A549 (cell line): Measurements from ENCODE around the gene CMC2. TPM values are rescaled to one million over a fixed set of nuclear protein-coding genes. Genes with fewer than 3 reads are reported as not detected.

ENCODE experiments used
- ATAC-seq, 2 experiments: fragments of 200-7000 bp in 1 of 2; fragments of >200 bp in 1 of 2; cut with Nextera tagmentation in 1 of 2; cut with Tn5 transposase in 1 of 2; 3 replicates each; pipeline versions ENCODE4 v1.8.0 to v1.9.1; 2018 to 2020; ENCODE audit warnings: mild to moderate bottlenecking in 1 of 2, moderate library complexity in 1 of 2
- CTCF ChIA-PET: fragments of 300-600 bp; sonication (Branson Sonifier 250); formaldehyde crosslinking; extraction: SDS; loops from one replicate; lab custom pipeline; 2021; ENCODE audit warnings: antibody characterized with exemption, inconsistent platforms; lab: Yijun Ruan, JAX
- POLR2A ChIA-PET: fragments of 350-600 bp; formaldehyde crosslinking; extraction: SDS; loops from one replicate; lab custom pipeline; 2021; ENCODE audit warnings: antibody characterized with exemption, inconsistent platforms; lab: Yijun Ruan, JAX
- DNase-seq, 2 experiments: peaks; one replicate each; pipeline versions ENCODE4 v3.0.0 to v3.0.0-alpha.2; 2011 to 2016; ENCODE audit warnings: low read depth in 1 of 2, low spot score in 1 of 2
- FAIRE-seq: peaks from 2 replicates; lab custom pipeline; 2011; peaks lifted over from hg19 to GRCh38; lab: Jason Lieb, UNC
- H3K27ac ChIP-seq, 2 experiments: fragments of >200 bp; sonication (Bioruptor Twin); formaldehyde crosslinking; 3 replicates each; pipeline ENCODE4 v1.5.1; 2016 to 2017
- H3K4me1 ChIP-seq: fragments of >200 bp; sonication (Bioruptor Twin); formaldehyde crosslinking; 3 replicates; pipeline ENCODE4 v1.6.1; 2016
- H3K4me2 ChIP-seq: fragments of >200 bp; sonication (Bioruptor Twin); formaldehyde crosslinking; 3 replicates; pipeline ENCODE4 v1.6.1; 2016
- H3K4me3 ChIP-seq: fragments of >200 bp; sonication (Bioruptor Twin); formaldehyde crosslinking; 3 replicates; pipeline ENCODE4 v1.5.1; 2016
- H3K9me3 ChIP-seq: fragments of >200 bp; sonication (Bioruptor Twin); formaldehyde crosslinking; 3 replicates; pipeline ENCODE4 v1.6.1; 2016
- CBX8 ChIP-seq: fragments of 200-600 bp; sonication (generic); IDR thresholded peaks from 2 replicates; pipeline ENCODE4 v1.6.1; 2016
- CEBPB ChIP-seq, 2 experiments: fragments of >200 bp in 1 of 2; sonication (Bioruptor Twin) in 1 of 2; formaldehyde crosslinking in 1 of 2; IDR thresholded peaks; 2 replicates each; pipeline ENCODE4 v1.6.1; 2012 to 2016
- EHMT2 ChIP-seq: fragments of 200-600 bp; sonication (generic); IDR thresholded peaks from 2 replicates; pipeline ENCODE4 v1.6.1; 2016; ENCODE audit warnings: antibody characterized with exemption, low read depth, mild to moderate bottlenecking, moderate library complexity
- ELK1 ChIP-seq: fragments of 150-350 bp; IDR thresholded peaks from 2 replicates; pipeline ENCODE4 v1.6.1; 2014; ENCODE audit warnings: low read depth, mild to moderate bottlenecking, low read length
- FOXS1 ChIP-seq: fragments of 250-450 bp; sonication (Bioruptor Pico); IDR thresholded peaks from 2 replicates; pipeline ENCODE4 v1.5.0; 2020; ENCODE audit warnings: mild to moderate bottlenecking, moderate library complexity
- HOXB13 ChIP-seq: fragments of 250-450 bp; sonication (Bioruptor Pico); IDR thresholded peaks from 2 replicates; pipeline ENCODE4 v1.5.0; 2020; ENCODE audit warnings: low read depth, mild to moderate bottlenecking, moderate library complexity
- HOXB5 ChIP-seq: fragments of 250-450 bp; sonication (Bioruptor Pico); IDR thresholded peaks from 2 replicates; pipeline ENCODE4 v1.5.0; 2020; ENCODE audit warnings: mild to moderate bottlenecking, moderate library complexity
- JUNB ChIP-seq: fragments of >200 bp; sonication (Bioruptor Twin); formaldehyde crosslinking; IDR thresholded peaks from 2 replicates; pipeline ENCODE4 v1.6.1; 2016
- KDM1A ChIP-seq: fragments of 200-600 bp; sonication (generic); IDR thresholded peaks from 2 replicates; pipeline ENCODE4 v1.6.1; 2016; ENCODE audit warnings: low read depth, mild to moderate bottlenecking
- MAFK ChIP-seq: fragments of 450-650 bp; IDR thresholded peaks from 2 replicates; pipeline ENCODE4 v1.6.1; 2014; ENCODE audit not compliant: partially characterized antibody
- MAZ ChIP-seq: fragments of 150-350 bp; IDR thresholded peaks from 2 replicates; pipeline ENCODE4 v1.6.1; 2014; ENCODE audit warnings: antibody characterized with exemption, low read depth, low read length, borderline replicate concordance
- NPAS2 ChIP-seq: fragments of 250-450 bp; sonication (Bioruptor Pico); IDR thresholded peaks from 2 replicates; pipeline ENCODE4 v1.8.0; 2022; ENCODE audit warnings: mild to moderate bottlenecking, moderate library complexity, borderline replicate concordance
- NR3C1 ChIP-seq: fragments of >200 bp; sonication (Bioruptor Twin); formaldehyde crosslinking; IDR thresholded peaks from 3 replicates; pipeline ENCODE4 v1.6.1; 2017
- POLR2A ChIP-seq: IDR thresholded peaks from 2 replicates; pipeline ENCODE4 v1.6.1; 2012; ENCODE audit warnings: mild to moderate bottlenecking, low read length
- POLR2AphosphoS2 ChIP-seq: conservative IDR thresholded peaks from 2 replicates; pipeline ENCODE4 v1.6.1; 2012; ENCODE audit warnings: low read length, improper control_type of control experiment, inconsistent platforms
- RARB ChIP-seq: fragments of 250-450 bp; sonication (Bioruptor Pico); IDR thresholded peaks from 2 replicates; pipeline ENCODE4 v1.8.0; 2021; ENCODE audit warnings: mild to moderate bottlenecking, moderate library complexity
- RFX5 ChIP-seq: fragments of 450-650 bp; IDR thresholded peaks from 2 replicates; pipeline ENCODE4 v1.7.1; 2014; ENCODE audit warnings: antibody characterized with exemption, mild to moderate bottlenecking, moderate library complexity
- SMC3 ChIP-seq: fragments of >200 bp; sonication (Bioruptor Twin); formaldehyde crosslinking; IDR thresholded peaks from 3 replicates; pipeline ENCODE4 v1.6.1; 2018; ENCODE audit warnings: inconsistent platforms
- ZSCAN20 ChIP-seq: fragments of 250-450 bp; sonication (Bioruptor Pico); IDR thresholded peaks from 2 replicates; pipeline ENCODE4 v1.8.0; 2022; ENCODE audit warnings: mild to moderate bottlenecking, moderate library complexity
- WGBS: methylation state at CpG from one replicate; pipeline ENCODE4 v1.1.6; 2017; ENCODE audit errors: missing lambda C conversion rate; 5-methylcytosine and 5-hydroxymethylcytosine counted together
- polyA plus RNA-seq, 4 experiments: library from polyadenylated mRNA; depleted of rRNA in 3 of 4; stranded (reverse); fragments of >200 nt; fragmentation: RNase III in 1 of 4; extraction: RNeasy Plus Mini Kit Qiagen cat#74134 plus additional on column Dnase treatment in 1 of 4; gene quantifications; 2 replicates in 3 of 4; 3 replicates in 1 of 4; pipeline ENCODE4 v1.2.3, GENCODE V29; 2011 to 2017
- TF ChIP-seq, protein P1 (sequence below): fragments of >200 bp; sonication (Bioruptor Twin); formaldehyde crosslinking; IDR thresholded peaks from 3 replicates; pipeline ENCODE4 v1.6.1; 2016

The CMC2 gene
- polyA plus RNA-seq, 2 of the 4 experiments (the other 2 are of a cell fraction), result 143 to 207 TPM

DNA sequence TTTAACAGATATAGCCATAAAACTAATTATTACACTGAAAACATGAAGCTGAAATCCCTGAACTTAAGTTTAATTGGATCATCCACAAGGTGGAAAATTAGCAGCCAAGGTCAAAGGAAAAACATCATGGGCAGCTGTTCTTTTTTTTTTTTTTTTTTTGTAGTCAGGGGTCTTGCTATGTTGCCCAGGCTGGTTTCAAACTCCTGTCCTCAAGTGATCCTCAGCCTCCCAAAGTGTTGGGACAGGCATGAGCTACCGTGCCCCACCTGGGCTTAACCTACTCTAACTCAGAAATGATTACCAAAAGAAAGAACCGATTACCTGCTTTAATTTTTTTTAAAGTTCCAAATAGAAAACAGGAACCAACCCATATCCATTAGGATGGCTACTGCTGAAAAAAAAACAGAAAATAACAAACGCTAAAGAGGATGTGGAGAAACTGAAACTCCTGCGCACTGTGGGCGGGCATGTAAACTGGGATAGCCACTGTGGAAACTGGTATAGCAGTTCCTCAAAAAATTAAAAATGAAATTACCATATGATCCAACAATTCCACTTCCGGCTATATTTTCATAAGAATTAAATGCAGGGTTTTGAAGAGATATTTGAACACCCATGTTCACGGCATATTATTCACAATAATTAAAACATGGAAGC, 8.6 kb downstream of the CMC2 start:
- Histone ChIP-seq H3K4me1 (peaks cover 47% of the 10 kb centered on the region), H3K9me3 (no peaks in the 10 kb centered on the region), H3K27ac (peak overlapping the region; percentile 75 to 83), H3K4me3 (peak overlapping the region; percentile 40), H3K4me2 (peak overlapping the region; percentile 90)
- no peak for DNase-seq
- FAIRE-seq, result no peak
- 78% methylated on average over 7 of the region's 7 CpGs for WGBS
- no peak for ATAC-seq
- TF ChIP-seq NPAS2 (no peak), HOXB5 (CRISPR knock-in tag) (no peak), SMC3 (no peak), KDM1A (no peak)
- ChIA-PET POLR2A (interaction anchor here (0.8 to 1.3 kb wide), 3 partner anchors 9 to 60 kb away, joined by 3 to 8 read pairs (median 4); partner anchors contain the start of genes CENPN and CMC2), CTCF (interaction anchor here (1.1 kb wide), 1 partner anchor 36 kb away, joined by 6 read pairs; no protein-coding TSS in a partner anchor)

DNA sequence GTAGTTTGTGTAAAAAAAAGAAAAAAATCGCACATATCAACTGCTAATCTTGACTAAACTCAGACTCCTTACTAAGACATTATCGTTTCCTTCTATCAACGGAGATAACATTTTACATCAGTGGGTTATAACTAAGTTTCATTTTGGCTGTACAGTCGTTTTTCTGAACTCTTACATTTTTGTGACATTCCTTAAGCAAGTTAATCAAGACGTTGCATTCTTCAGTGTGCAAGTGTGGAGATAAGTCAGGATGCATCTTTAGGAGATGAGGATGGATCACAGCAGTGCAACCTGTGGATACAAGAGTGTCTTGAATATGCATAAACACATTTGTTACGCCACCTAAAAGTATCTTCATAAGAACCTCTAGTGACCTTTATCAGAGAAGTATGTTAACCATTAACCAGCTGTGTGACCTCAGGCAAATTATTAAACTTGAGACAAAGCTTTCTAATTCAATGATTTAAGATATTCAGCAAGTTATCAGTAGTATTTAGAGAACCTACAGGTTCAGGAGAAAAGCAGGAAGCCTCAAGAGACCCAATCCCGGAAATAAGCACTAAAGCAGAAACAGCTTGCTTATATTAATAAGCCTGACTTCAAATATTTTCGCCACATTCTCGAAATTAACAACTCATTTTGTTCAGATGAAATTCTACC, 9.4 kb downstream of the CMC2 start:
- H3K4me2 ChIP-seq, result peak overlapping the region; percentile 90

DNA sequence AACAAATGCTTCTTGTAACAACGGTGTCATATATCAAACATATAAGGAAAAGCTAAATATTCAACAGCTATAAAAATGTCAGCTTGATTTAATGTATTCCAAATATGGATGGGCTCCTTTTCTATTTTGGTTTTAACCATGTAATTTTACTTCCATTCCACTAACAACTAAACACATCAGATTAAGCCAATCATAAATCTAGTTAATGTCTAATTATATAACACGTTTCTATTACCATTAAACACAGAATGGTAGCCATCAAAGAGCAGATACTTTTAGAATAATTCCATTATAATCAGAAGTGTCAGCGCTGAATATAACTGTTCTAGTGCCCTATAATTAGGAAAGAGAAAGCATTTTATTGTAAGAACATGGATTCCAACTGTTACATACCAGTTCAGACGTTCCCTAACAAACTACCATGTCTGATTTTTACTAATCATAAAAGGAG, 10.0 kb downstream of the CMC2 start:
- CTCF ChIA-PET, result interaction anchor here (1.1 kb wide), 1 partner anchor 38 kb away, joined by 6 read pairs; no protein-coding TSS in a partner anchor
- peak overlapping the region; percentile 40 for H3K4me3 ChIP-seq
- WGBS, result 34% methylated on average over 4 of the region's 4 CpGs
- DNase-seq (no peak), ATAC-seq (no peak), FAIRE-seq (no peak)
- peak overlapping the region; percentile 75 to 83 for H3K27ac ChIP-seq
- POLR2A ChIA-PET, result interaction anchor here (1.3 kb wide), 1 partner anchor 10 kb away, joined by 8 read pairs; the partner anchor contains the start of genes CENPN and CMC2
- H3K9me3 ChIP-seq, result no peaks in the 10 kb centered on the region
- peaks cover 60% of the 10 kb centered on the region for H3K4me1 ChIP-seq
- peak overlapping the region; percentile 90 for H3K4me2 ChIP-seq
- TF ChIP-seq MAZ (no peak), ELK1 (no peak)

More for the DNA sequence above, 9.4 kb downstream of the CMC2 start:
- Histone ChIP-seq H3K9me3 (no peaks in the 10 kb centered on the region), H3K4me3 (peak overlapping the region; percentile 40), H3K4me1 (peaks cover 55% of the 10 kb centered on the region), H3K27ac (peak overlapping the region; percentile 75 to 83)
- 2% methylated on average over 9 of the region's 9 CpGs for WGBS
- ATAC-seq, result peak; percentile 55 to 63; a peak in 4 of 6 replicates
- ChIA-PET CTCF (interaction anchor here (1.1 kb wide), 1 partner anchor 37 kb away, joined by 6 read pairs; no protein-coding TSS in a partner anchor), POLR2A (interaction anchor here (0.8 to 1.3 kb wide), 3 partner anchors 8 to 60 kb away, joined by 3 to 8 read pairs (median 4); partner anchors contain the start of genes CENPN and CMC2)
- TF ChIP-seq POLR2A (no peak), CEBPB (IDR thresholded peaks at IDR 0.05) (0 out of 4 replicates have a peak, but pooled peaks of 1 of the 2 experiments have one; percentile 9), EHMT2 (no peak)
- DNase-seq, result peak; percentile 65 to 69
- FAIRE-seq, result peak; percentile 13

DNA sequence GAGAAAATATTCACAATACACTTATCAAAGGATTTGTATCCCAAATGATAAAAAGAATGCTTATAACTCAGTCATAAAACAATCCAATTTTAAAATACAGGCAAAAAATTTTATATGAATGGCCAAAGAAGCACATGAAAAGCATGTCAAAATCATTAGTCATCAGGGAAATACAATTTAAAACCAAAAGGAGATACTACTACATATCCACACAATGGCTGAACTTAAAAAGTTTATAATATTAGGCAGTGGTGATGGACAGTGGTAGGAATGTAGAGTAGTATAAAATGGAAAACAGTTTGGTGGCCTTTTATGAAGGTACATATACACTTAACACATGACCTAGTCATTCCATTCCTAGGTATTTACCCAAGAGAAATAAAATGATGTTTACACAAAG, 12.2 kb downstream of the CMC2 start:
- Histone ChIP-seq H3K4me1 (peaks cover 78% of the 10 kb centered on the region), H3K9me3 (no peaks in the 10 kb centered on the region), H3K27ac (peak overlapping the region; percentile 60 to 76), H3K4me3 (no peak overlapping the region), H3K4me2 (peak overlapping the region; percentile 76)
- CTCF ChIA-PET, result interaction anchor here (1.4 to 2.4 kb wide), 4 partner anchors 8 to 743 kb away, joined by 4 to 19 read pairs (median 4); no protein-coding TSS in a partner anchor
- TF ChIP-seq CBX8 (no peak), HOXB5 (CRISPR knock-in tag) (no peak), NR3C1 (no peak), EHMT2 (no peak), MAFK (no peak), JUNB (no peak), POLR2AphosphoS2 (no peak), MAZ (no peak), ZSCAN20 (CRISPR knock-in tag) (no peak), RFX5 (no peak), HOXB13 (CRISPR knock-in tag) (no peak), RARB (CRISPR knock-in tag) (no peak), FOXS1 (CRISPR knock-in tag) (no peak), ELK1 (no peak)
- TF ChIP-seq, protein P1, sequence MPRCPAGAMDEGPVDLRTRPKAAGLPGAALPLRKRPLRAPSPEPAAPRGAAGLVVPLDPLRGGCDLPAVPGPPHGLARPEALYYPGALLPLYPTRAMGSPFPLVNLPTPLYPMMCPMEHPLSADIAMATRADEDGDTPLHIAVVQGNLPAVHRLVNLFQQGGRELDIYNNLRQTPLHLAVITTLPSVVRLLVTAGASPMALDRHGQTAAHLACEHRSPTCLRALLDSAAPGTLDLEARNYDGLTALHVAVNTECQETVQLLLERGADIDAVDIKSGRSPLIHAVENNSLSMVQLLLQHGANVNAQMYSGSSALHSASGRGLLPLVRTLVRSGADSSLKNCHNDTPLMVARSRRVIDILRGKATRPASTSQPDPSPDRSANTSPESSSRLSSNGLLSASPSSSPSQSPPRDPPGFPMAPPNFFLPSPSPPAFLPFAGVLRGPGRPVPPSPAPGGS, result no peak
- POLR2A ChIA-PET, result interaction anchor here (1.3 to 2.0 kb wide), 2 partner anchors 11 to 12 kb away, joined by 5 to 6 read pairs; partner anchors contain the start of genes CENPN and CMC2
- ATAC-seq (peak in 1 of 2 experiments; percentile 30; a peak in 3 of 6 replicates), DNase-seq (peak in 1 of 2 experiments; percentile 25), FAIRE-seq (no peak)
